NCI-H345 treated with DMSO at 0.1 percent for 48 hours (cell line): Measurements from ENCODE around the gene RPS24.

ENCODE experiments used
- DNase-seq: peaks from one replicate; lab custom pipeline; 2025; ENCODE audit not compliant: unreplicated experiment; lab: John Stamatoyannopoulos, UW

Gene RPS24

DNA sequence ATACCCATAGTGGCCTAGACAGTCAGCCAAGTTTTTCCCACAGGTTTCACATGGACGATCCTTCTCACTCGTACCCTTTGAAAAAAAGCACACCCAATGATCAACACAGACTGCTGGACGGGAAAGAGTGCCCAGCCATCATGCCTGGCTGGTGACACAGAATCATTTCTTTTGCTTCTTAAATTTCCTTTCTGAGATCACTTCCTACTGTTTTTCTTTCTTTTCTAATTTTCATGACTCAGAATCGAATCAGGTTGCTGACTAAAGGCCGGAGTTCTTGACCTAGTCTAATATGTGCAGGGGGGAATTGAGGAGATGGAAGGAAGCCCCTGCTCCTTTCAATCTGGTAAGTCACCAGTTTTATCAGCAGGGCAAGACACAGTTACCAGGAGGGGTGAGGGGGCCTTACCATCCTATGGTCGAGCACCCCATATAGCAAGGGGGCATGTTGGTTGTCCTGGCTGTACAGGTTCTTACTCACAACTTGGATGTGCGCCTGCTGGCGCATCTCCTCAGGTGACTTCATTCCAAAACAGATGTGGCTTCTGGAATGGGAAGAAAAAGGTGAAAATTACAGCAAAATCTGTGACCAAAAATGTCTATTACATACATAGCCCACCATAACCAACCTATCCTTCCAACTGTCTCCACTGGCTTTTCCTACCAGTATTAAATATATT lies 7.8 kb upstream of the RPS24 start:
- no peak for DNase-seq

DNA sequence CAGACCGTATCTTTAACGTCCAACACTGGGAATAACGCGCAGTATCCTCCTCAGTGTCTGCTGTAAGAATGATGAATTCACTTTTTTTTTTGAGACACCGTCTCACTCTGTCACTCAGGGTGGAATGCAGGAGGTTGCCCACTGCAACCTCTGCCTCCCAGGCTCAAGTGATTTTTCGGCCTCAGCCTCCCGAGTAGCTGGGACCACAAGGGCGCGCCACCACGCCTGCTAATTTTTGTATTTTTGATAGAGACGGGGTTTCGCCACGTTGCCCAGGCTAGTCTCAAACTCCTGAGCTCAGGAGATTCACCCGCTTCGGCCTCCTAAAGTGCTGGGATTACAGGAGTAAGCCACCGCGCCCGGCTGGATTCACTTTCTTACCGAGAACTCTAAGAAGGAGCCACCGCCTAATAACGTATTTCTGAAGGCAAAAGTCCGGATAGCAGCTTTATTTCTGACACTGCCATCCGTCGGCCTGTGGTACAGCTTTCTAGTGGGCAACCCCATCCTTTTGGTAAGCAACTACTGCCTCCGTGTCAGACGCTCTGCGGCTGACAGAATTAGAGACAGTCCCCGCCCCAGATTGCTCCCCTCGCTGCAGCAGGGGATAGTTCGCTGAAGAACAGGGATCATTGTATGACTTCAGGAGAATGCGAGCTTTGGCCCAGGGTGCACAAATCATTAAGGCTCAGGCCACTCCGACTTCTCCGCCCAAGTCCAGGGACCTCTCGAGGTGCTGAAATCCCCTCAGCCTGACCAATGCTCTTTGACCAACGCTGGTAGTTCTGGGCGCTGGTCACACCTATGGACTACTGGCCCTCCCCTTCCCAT lies 5.0 kb upstream of the RPS24 start:
- DNase-seq = no peak

DNA sequence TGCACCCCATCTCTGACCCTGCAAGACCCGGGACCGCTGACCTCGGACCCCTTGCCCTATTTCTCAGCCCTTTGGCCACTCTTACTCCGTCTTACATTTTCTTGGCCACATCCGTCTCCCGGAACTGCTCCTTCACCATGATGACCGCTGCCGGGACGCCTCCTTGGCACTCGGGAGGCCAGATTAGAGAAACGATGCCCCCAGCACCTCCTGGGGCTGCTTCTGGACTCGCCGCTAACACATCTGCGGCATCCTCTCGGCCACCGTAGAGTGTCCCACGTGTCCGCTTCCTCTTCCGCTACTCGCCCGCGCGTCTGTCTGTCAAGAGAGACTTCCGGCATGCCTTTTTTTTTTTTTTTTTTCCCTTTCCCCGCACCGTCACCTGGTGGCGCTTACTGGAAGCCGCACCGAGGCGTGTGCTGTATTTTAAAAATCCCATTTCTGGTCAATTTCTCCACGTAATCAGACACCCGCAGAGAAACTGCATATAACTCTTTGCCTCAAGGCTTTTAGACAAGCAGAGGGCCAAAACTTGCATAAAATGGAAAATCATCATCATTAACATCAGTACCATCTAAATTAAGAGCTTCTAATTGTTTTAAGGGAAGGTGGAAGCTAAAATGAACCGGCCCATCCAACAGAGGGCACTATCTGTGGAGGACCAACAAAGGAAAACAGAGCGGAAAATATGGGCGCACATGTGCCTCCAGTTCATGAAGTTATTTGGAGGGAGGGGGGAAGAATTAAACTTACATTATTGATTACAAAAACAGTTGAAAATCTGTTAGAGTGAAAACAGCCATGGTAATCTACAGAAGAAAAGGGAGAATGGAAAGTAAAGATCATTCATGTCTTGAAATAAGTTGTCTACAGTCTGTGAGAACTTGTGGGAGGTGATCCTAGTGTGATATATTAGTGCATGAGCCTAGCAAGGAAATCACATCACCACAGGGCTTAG lies 4.1 kb upstream of the RPS24 start, which contains the start of gene POLR3A:
POLR3A (minus strand) TSS at position 247 of the 958 bp plus-strand sequence; CDS start at position 139, 108 bp downstream.
- DNase-seq = peak; percentile 78

DNA sequence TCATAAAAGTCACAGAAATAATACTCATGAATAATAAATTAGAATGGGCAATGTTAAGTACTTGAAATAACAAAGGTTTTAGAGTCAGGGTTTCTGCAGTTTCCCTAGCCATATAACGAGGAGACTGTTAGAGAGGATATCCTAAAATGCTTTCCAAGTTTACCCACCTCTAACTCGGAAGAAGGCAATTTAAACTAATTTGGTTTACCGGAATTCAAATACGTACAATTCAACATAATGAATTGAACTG lies 351 bp upstream of the RPS24 start:
- no peak for DNase-seq

DNA sequence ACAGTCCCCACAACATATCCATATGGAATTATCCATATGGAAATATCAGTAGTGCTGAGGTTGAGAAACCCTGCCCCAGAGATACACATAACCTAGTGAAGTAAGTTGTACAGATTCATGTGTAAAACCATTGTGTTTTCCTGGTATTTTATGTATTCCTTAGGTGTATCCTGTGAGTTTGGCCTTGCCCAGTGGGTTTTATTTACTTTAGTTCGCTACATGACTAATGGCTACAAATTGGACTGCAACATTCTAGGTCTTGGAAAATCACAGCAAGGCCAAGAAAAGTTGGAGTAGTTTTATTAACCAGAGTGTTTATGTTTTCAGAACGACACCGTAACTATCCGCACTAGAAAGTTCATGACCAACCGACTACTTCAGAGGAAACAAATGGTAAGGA lies 1.4 kb downstream of the RPS24 start:
- DNase-seq = no peak

DNA sequence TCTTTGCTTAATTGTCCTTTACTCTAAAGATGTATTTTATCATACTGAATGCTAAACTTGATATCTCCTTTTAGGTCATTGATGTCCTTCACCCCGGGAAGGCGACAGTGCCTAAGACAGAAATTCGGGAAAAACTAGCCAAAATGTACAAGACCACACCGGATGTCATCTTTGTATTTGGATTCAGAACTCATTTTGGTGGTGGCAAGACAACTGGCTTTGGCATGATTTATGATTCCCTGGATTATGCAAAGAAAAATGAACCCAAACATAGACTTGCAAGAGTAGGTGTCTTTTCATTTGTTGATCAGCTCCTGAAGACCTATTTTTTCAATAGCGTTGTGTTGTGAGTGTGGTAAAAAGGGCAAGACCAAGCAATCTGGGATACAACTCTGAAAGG lies 1.8 kb downstream of the RPS24 start:
- DNase-seq = no peak

DNA sequence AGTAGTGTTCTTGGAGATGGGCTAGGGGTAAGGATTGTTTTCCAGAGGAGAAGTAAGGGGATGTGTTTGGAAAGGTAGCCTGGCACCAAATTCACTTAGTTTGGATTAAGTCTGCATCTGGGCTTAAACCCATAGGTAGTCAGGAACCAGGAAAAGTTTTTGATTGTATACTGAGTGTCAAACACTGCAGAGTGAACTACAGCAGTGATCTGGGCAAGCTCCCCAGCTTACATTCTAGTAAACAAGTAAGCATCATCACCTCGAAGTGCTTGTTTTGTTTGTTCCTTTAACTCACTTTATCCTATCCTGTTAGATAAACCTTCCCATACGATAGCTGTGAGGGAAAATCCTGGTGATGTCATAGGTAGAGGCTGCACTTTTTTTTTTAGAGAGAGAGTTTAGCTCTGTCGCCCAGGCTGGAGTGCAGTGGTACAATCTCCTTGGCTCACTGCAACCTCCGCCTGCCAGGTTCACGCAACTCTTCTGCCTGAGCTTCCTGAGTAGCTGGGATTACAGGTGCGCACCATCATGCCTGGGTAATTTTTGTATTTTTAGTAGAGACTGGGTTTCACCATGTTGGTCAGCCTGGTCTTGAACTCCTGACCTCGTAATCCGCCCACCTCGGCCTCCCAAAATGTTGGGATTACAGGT lies 2.4 kb downstream of the RPS24 start:
- no peak for DNase-seq

DNA sequence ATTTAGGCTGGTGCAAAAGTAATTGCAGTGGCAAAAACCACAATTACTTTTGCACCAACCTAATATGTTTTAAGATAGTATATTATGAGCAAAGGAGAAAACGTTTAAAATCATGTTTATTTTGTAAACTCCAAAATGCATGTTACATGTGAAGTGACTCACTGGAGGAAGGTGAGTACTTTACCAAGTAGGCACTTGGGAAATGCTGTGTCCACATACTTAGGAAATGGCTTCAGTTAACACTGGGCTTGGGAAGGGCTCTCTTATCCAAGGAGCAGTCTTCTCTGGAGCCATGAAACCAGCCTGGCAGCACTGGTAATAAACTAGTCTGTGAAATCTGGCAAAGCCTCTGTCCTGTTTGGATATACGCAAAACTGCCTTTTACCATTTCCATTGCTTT lies 4.4 kb downstream of the RPS24 start:
- DNase-seq = no peak

DNA sequence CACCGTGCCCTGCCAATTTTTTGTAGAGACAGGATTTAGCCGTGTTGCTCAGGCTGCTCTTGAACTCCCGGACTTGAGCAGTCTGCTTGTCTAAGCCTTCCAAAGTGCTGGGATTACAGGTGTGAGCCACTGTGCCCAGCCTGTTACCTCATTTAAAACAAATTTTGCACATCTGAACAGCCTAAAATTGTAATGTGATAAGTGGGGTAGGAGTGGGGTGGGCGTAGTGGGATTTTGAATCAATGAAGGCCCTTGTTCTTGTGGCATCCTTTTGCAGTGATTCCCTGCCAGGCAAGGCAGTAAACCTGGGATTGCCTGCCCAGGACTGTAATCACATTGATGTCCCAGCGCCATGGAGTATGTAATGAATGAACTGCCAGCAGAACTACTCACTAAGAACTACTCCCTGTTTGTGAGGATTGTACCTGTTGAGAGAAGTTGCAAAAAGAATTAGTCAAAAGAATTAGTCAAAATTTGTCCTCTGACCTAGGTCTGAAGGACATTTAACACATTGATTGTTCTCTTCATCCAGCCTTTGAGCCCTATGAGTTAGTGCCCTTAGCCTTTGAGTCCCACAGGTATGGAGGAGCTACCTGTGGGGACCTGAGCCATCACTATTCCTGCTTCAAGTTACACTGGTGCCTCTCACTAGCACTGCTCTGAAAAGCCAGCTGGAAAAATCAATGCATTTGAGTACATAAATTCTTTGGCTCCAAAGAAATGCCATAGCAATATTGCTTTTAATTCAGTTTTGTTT lies 5.3 kb downstream of the RPS24 start:
- no peak for DNase-seq

DNA sequence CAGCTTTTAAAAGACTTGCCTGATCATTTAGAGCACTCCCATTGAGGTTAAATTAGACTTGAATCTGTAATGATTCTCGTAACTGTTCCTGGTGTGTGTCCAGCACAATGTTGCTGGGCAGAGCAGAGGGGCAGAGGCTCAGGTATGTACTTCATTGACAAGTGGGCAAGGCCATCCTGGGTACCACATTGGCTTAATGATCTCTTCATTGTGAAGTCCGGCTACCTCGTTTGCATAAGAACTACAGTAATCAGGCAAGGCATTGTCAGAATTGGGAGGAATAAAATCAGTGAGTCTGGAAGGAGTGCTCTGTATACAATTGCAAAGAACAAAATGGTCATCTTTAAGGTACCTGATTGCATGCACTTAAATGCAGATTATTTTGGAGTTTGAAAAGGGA lies 6.1 kb downstream of the RPS24 start:
- no peak for DNase-seq

DNA sequence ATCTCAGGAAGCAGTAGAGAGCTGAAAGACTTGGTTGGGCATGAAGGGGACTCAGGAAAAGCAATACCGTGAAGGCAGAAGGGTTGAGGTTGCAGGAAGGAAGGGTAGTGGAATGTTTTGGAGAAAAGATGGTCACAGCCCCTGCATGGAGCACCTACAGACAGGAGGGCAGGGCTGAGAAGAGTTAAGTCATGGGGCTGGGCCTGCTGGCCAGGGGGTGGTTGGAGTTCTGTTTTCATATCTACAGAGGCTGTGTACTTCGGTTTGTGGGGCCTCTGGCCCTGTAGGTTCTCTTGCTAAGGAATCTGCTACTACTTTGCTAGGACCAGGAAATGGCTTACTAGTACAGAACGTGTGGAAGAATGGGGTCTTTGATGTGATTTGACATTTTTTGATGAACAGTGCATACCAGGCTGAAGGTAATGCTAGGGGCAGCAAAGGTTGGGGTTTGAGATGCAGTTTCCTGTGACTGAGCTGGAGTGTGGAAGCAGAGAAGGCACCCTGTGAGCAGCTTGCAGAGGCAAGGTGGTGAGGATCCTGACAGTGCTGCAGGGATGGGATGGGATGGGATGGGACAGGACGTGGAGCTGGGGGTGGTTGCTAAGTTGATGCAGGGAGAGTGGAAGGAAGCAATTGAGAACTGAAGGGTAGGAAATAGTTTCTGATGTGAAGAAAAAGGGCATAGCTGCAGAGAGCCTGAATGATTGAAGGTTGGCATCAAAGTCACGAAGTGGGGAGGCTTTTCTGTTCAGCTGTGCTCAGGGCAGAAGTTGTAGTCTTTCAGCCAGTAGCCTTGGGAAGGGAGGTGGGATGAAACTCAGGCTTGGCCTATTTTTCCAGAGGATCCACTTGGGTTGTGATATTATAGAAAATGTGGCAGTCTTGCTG lies 7.8 kb downstream of the RPS24 start:
- no peak for DNase-seq

DNA sequence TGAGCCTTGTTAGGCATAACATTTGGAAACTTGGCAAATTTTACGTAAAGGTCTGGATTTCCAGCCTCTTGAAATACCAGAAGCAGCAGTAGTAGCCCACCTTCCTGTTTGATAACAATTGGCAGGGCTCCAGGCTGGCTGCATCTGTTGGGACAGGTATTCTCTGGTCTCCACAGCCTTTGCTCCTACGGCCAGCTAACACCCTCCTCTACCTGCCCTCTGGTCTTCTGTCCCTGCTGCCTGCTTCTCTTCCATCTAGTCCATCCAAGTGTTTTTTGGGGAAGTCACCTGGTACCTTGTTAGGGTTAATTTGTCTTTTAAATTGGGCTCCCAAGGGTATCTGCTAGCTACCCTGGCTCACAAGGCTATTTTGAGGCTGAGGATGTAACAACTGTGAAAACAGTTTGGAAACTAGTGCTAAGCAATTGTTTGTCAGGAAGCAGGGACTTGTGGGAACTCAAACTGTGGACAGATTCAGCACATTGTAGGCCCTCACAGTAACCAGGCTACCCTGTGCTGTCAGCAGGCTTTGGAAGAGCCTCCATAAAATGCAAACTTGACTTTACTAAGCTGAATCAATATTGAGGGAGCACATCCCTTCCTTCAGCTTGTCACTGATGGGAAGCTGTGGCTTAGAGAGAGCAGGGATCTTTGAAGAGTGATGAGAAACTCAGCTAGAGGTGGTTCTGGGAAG lies 8.5 kb downstream of the RPS24 start:
- DNase-seq = no peak

DNA sequence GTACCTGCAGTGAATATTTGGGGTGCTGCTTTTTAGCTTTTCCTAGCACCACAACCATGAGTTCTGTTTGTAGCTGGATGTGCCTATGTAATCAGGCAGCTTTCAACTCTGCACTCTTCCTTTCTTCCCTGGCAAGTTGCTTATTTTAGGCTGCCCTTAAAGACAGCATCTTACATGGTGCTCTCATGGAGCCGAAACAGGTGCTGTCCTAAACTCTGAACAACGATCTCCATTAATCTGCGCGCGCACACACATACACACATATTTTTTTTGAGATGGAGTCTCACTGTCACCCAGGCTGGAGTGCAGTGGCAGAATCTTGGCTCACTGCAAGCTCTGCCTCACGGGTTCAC lies 9.1 kb downstream of the RPS24 start:
- DNase-seq = no peak

DNA sequence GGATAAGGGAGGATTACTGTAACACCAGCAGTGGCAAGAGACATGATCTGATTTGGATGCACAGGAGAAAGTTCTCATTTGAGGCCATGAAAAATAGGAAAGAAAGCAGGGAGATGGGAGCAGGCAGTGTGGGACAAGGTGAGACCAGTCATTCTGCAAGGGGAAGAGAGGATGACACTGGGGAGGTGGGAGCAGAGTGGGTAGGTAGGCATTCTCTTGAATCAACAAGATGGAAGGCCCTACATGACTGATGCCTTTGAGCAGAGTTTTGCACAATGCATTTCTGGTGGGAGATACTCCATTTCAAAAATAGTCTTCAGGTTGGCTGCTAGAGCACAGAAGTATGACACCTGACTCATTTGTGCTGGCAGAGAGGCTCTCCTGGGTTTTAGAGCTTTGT lies 10.5 kb downstream of the RPS24 start:
- no peak for DNase-seq

DNA sequence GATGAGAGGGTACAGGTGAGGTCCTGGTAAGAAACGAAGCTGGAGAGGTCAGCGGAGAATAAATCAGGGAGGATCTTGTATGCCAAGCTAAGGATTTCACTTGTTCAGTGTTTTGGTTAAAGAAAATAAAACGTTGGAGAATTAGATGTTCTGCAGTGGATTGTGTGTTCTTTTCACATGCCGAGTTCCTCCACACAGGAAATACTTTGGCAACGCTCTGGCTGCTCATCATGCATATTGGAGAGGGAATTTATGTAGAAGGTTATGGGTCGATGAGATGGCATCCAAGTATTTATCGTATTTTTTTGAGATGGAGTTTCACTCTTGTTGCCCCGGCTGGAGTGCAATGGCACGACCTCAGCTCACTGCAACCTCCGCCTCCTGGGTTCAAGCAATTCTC lies 11.0 kb downstream of the RPS24 start:
- no peak for DNase-seq

DNA sequence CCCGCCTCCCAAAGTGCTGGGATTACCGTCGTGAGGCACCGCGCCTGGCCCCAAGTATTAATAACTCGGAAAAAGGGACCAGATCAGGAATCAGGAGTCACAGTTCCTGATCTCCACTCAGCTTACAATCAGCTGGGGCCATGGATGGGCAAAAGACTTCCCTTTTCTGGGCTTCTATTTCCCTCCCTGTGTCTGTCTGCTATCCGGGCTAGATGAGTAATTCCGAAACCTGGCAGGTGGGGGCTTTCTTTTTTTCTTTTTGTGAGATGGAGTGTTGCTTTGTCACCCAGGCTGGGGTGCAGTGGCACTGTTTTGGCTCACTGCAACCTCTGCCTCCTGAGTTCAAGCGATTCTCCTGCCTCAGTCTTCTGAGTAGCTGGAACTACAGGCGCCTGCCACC lies 11.6 kb downstream of the RPS24 start:
- no peak for DNase-seq

DNA sequence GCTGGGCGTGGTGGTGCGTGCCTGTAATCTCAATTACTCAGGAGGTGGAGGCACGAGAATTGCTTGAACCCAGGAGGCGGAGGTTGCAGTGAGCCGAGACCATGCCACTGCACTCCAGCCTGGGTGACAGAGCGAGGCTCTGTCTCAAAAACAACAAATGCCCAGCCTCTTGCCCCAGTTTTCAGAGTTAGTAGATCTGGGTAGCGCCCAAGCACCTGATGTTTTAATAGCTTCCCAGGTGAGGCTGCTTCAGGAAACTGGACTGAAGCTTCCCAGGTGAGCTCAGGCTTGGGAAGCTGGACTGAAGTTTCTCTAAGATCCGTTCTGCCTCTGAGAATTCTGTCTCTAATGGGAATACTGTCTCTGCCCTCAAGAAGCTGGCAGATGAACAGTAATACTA lies 12.2 kb downstream of the RPS24 start:
- no peak for DNase-seq

DNA sequence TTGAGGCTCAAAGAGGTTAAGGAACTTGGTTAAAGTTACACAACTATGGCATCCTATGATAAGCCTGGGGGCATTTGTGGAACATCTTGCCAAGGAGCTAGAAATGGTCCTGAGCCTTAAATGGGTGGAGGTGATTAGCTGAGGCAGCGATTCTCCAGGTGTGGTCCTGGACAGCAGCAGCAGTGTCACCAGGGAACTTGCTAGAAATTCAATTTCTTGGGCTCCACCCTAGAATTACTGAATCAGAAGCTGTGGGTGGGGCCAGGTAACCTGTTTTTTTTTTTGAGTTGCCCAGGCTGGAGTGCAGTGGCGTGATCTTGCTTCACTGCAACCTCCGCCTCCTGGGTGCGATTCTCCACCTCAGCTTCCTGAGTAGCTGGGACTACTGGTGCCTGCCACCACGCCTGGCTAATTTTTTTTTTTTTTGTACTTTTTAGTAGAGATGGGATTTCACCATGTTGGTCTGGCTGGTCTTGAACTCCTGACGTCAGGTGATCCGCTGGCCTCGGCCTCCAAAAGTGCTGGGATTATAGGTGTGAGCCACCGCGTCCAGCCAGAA lies 13.1 kb downstream of the RPS24 start:
- no peak for DNase-seq
